H9 (cell line): ENCODE measurements around the gene DNAJC30. TPM values are rescaled to one million over a fixed set of nuclear protein-coding genes. Genes with fewer than 3 reads are reported as not detected.

Source experiments
- DNase-seq: peaks from one replicate; pipeline ENCODE4 v3.0.0-alpha.2; 2017
- H2AFZ ChIP-seq: one replicate; pipeline ENCODE4 v1.6.1; 2013; ENCODE audit warnings: mild to moderate bottlenecking, low read length, control low read depth, moderate library complexity
- H2AK5ac ChIP-seq: 2 replicates; pipeline ENCODE4 v1.6.1; 2013; ENCODE audit warnings: low read length, control low read depth, mixed read lengths; ENCODE audit not compliant: insufficient read length
- H2BK120ac ChIP-seq: one replicate; pipeline ENCODE4 v1.6.1; 2013; ENCODE audit warnings: low read depth, mild to moderate bottlenecking, low read length, control low read depth, inconsistent platforms; ENCODE audit not compliant: poor library complexity, severe bottlenecking
- H2BK12ac ChIP-seq: 2 replicates; pipeline ENCODE4 v1.6.1; 2013; ENCODE audit warnings: low read length, control low read depth, mixed read lengths, low read depth; ENCODE audit not compliant: insufficient read length
- H2BK15ac ChIP-seq: 2 replicates; pipeline ENCODE4 v1.6.1; 2013; ENCODE audit warnings: low read depth, low read length, control low read depth
- H2BK20ac ChIP-seq: one replicate; pipeline ENCODE4 v1.6.1; 2013; ENCODE audit warnings: low read depth, mild to moderate bottlenecking, low read length, control low read depth, inconsistent platforms; ENCODE audit not compliant: poor library complexity, severe bottlenecking
- H2BK5ac ChIP-seq: 2 replicates; pipeline ENCODE4 v1.6.1; 2013; ENCODE audit warnings: low read length, control low read depth, mixed read lengths; ENCODE audit not compliant: insufficient read length
- H3K14ac ChIP-seq: 2 replicates; pipeline ENCODE4 v1.6.1; 2013; ENCODE audit warnings: low read length, control low read depth; ENCODE audit not compliant: insufficient read depth
- H3K18ac ChIP-seq: 2 replicates; pipeline ENCODE4 v1.6.1; 2013; ENCODE audit warnings: low read depth, mild to moderate bottlenecking, mixed read lengths, low read length, control low read depth; ENCODE audit not compliant: insufficient read length
- H3K23ac ChIP-seq: 2 replicates; pipeline ENCODE4 v1.6.1; 2013; ENCODE audit warnings: low read length, control low read depth, mixed read lengths, low read depth; ENCODE audit not compliant: insufficient read length
- H3K23me2 ChIP-seq: 2 replicates; pipeline ENCODE4 v1.6.1; 2013; ENCODE audit warnings: low read depth, mild to moderate bottlenecking, mixed read lengths, low read length, control low read depth; ENCODE audit not compliant: insufficient read length, poor library complexity, severe bottlenecking
- H3K27ac ChIP-seq: 2 replicates; pipeline ENCODE4 v1.5.1; 2013; ENCODE audit warnings: low read length, control low read depth, mixed read lengths, low read depth; ENCODE audit not compliant: insufficient read length
- H3K27me3 ChIP-seq: 2 replicates; pipeline ENCODE4 v1.6.1; 2013; ENCODE audit warnings: low read length, control low read depth, inconsistent platforms; ENCODE audit not compliant: insufficient read depth
- H3K4ac ChIP-seq: 2 replicates; pipeline ENCODE4 v1.6.1; 2013; ENCODE audit warnings: low read depth, mild to moderate bottlenecking, control low read depth, inconsistent platforms, low read length, moderate library complexity
- H3K4me1 ChIP-seq: 2 replicates; pipeline ENCODE4 v1.6.1; 2013; ENCODE audit warnings: low read length, control low read depth, inconsistent platforms; ENCODE audit not compliant: insufficient read depth
- H3K4me2 ChIP-seq: 2 replicates; pipeline ENCODE4 v1.6.1; 2013; ENCODE audit warnings: low read length, control low read depth, mixed read lengths; ENCODE audit not compliant: insufficient read length, insufficient read depth
- H3K56ac ChIP-seq: 2 replicates; pipeline ENCODE4 v1.6.1; 2013; ENCODE audit warnings: low read depth, mild to moderate bottlenecking, mixed read lengths, low read length, control low read depth; ENCODE audit not compliant: insufficient read length
- H3K79me1 ChIP-seq: 2 replicates; pipeline ENCODE4 v1.6.1; 2013; ENCODE audit warnings: low read depth, mild to moderate bottlenecking, moderate library complexity, low read length, control low read depth, inconsistent platforms; ENCODE audit not compliant: insufficient read depth, poor library complexity, severe bottlenecking
- H3K79me2 ChIP-seq: 2 replicates; pipeline ENCODE4 v1.6.1; 2013; ENCODE audit warnings: low read length, control low read depth, inconsistent platforms; ENCODE audit not compliant: insufficient read depth
- H3K9ac ChIP-seq: 2 replicates; pipeline ENCODE4 v1.6.1; 2013; ENCODE audit warnings: low read length, control low read depth, mixed read lengths; ENCODE audit not compliant: insufficient read length; ENCODE audit errors: extremely low read depth
- H3K9me3 ChIP-seq: one replicate; pipeline ENCODE4 v1.6.1; 2013; ENCODE audit warnings: low read depth, low read length, inconsistent platforms; ENCODE audit not compliant: control insufficient read depth
- H3T11ph ChIP-seq: one replicate; pipeline ENCODE4 v1.6.1; 2013; ENCODE audit warnings: mild to moderate bottlenecking, low read length, control low read depth, inconsistent platforms
- H4K20me1 ChIP-seq: one replicate; pipeline ENCODE4 v1.6.1; 2013; ENCODE audit not compliant: control insufficient read depth, insufficient read length, insufficient read depth
- H4K5ac ChIP-seq: 2 replicates; pipeline ENCODE4 v1.6.1; 2013; ENCODE audit warnings: low read depth, mild to moderate bottlenecking, mixed read lengths, low read length, control low read depth; ENCODE audit not compliant: insufficient read length
- H4K8ac ChIP-seq: replicated peaks from 2 replicates; pipeline ENCODE4 v1.6.1; 2013; ENCODE audit warnings: low read length, control low read depth, mixed read lengths, low read depth; ENCODE audit not compliant: insufficient read length
- H4K91ac ChIP-seq: 2 replicates; pipeline ENCODE4 v1.6.1; 2013; ENCODE audit warnings: low read depth, mild to moderate bottlenecking, moderate library complexity, mixed read lengths, low read length, control low read depth; ENCODE audit not compliant: insufficient read length
- H3K27ac Mint-ChIP-seq, 3 experiments: 2 replicates in 2 of 3; 3 replicates in 1 of 3; pipeline ENCODE4 v1.8.0; 2020 to 2021; ENCODE audit warnings: mixed read lengths in 3 of 3, mild to moderate bottlenecking in 1 of 3, moderate library complexity in 1 of 3
- H3K27me3 Mint-ChIP-seq: 2 replicates; pipeline ENCODE4 v1.8.0; 2021; ENCODE audit warnings: low read depth, mild to moderate bottlenecking, moderate library complexity, mixed read lengths
- H3K36me3 Mint-ChIP-seq, 3 experiments: 2 replicates in 2 of 3; 3 replicates in 1 of 3; pipeline ENCODE4 v1.8.0; 2020 to 2021; ENCODE audit warnings: low read depth in 3 of 3, mixed read lengths in 3 of 3; ENCODE audit not compliant: insufficient read depth in 1 of 3
- H3K4me1 Mint-ChIP-seq, 2 experiments: 2 replicates each; pipeline ENCODE4 v1.8.0; 2020; ENCODE audit warnings: mixed read lengths in 2 of 2
- H3K4me3 Mint-ChIP-seq, 2 experiments: 2 replicates in 1 of 2; 3 replicates in 1 of 2; pipeline ENCODE4 v1.8.0; 2020 to 2021; ENCODE audit warnings: mild to moderate bottlenecking in 2 of 2, mixed read lengths in 2 of 2, moderate library complexity in 1 of 2
- H3K9me3 Mint-ChIP-seq, 2 experiments: 2 replicates in 1 of 2; 3 replicates in 1 of 2; pipeline ENCODE4 v1.8.0; 2020; ENCODE audit warnings: mild to moderate bottlenecking in 2 of 2, mixed read lengths in 2 of 2, moderate library complexity in 1 of 2
- CTCF ChIP-seq: fragments of 200-600 bp; sonication (generic); conservative IDR thresholded peaks from 3 replicates; pipeline ENCODE4 v1.8.0; 2021; ENCODE audit warnings: antibody characterized with exemption, mild to moderate bottlenecking
- WGBS: extraction: QIAGEN DNeasy Blood & Tissue Kit; methylation state at CpG from one replicate; pipeline ENCODE4 v1.1.7; 2013; ENCODE audit warnings: missing lambda C conversion rate, low lambda C conversion rate, mixed read lengths; ENCODE audit not compliant: insufficient read length; ENCODE audit errors: extremely low coverage; 5-methylcytosine and 5-hydroxymethylcytosine counted together
- total RNA-seq: library from RNA; stranded (reverse); gene quantifications from 2 replicates; pipeline ENCODE4 v1.2.1, GENCODE V29; 2021

The DNAJC30 gene
- total RNA-seq, 1 experiment from 2014 or later = 8.1 TPM

DNA sequence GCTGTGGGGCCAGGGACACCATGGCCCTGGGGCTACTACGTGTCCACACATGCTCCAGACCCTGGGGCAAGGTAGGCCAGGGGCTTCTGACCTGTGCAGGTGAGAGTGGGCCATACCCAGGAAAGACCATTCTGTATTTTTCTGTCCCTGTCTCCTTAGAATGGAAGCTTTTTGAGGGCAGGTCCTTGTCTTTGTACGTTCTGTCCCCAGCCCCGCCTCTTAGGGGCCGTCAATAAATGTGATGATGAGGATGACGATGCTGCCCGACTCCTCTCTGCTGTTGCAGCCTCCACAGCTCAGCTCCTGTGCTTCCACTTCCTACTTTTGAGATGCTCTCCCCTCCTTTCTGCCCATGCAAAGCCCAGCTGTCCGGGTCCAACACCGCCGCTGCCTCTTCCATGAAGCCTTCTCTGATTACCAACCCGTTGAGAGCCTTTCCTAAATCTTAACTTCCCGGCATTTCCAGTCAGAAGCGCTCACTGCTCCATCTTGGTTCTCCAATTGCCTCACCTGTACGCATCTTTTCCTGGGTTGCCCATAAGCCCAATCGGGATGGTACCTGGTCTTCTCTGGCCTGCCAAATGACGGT lies 11.3 kb downstream of the DNAJC30 start:
- no peak overlapping the region for H3K23ac ChIP-seq
- no peak overlapping the region for H3K56ac ChIP-seq
- no CpG with 5 or more reads among the region's 15 CpGs for WGBS
- no peak overlapping the region for H2AFZ ChIP-seq
- Mint-ChIP-seq H3K27ac (peak overlapping the region in 2 of 3 experiments; percentile 27 to 86; a peak in 3 of 7 replicates), H3K4me1 (peaks cover 6 to 26% of the 10 kb centered on the region in 2 experiments), H3K36me3 (peaks cover 0 to 7% (median 4%) of the 10 kb centered on the region in 3 experiments; a peak in 3 of 7 replicates), H3K9me3 (no peaks in the 10 kb centered on the region), H3K4me3 (0 out of 5 replicates have a peak overlapping the region, but pooled peaks of 1 of the 2 experiments have one; percentile 9), H3K27me3 (peaks cover 9% of the 10 kb centered on the region)
- H2BK12ac ChIP-seq = no peak overlapping the region
- no peaks in the 10 kb centered on the region for H3K79me1 ChIP-seq
- no peaks in the 10 kb centered on the region for H3K79me2 ChIP-seq
- no peak overlapping the region for H3K4me2 ChIP-seq
- no peak overlapping the region for H2BK15ac ChIP-seq
- DNase-seq = no peak
- no peak overlapping the region for H2AK5ac ChIP-seq
- H2BK5ac ChIP-seq = no peak overlapping the region
- no peak overlapping the region for H3K18ac ChIP-seq
- no peak overlapping the region for H3T11ph ChIP-seq
- no peak overlapping the region for H2BK120ac ChIP-seq
- H3K27ac ChIP-seq = no peak overlapping the region
- H3K14ac ChIP-seq = no peak overlapping the region
- no peaks in the 10 kb centered on the region for H3K9me3 ChIP-seq
- no peaks in the 10 kb centered on the region for H4K20me1 ChIP-seq
- H4K8ac ChIP-seq = no peak overlapping the region
- TF ChIP-seq CTCF = no peak
- H3K4ac ChIP-seq = no peak overlapping the region
- H3K9ac ChIP-seq = no peak overlapping the region
- H3K23me2 ChIP-seq = peaks cover 10% of the 10 kb centered on the region
- no peaks in the 10 kb centered on the region for H3K27me3 ChIP-seq
- H3K4me1 ChIP-seq = no peaks in the 10 kb centered on the region
- H4K5ac ChIP-seq = no peak overlapping the region
- H4K91ac ChIP-seq = no peak overlapping the region
- H2BK20ac ChIP-seq = no peak overlapping the region
